HL-60 (cell line): Measurements from ENCODE around the gene PCDHGA1.
A peak's percentile ranks its signal among the peaks of the same experiment; 100 is the strongest.

Experiments
- DNase-seq, 2 experiments: peaks; one replicate each; pipeline ENCODE4 v3.0.0-alpha.2; 2010 to 2020; ENCODE audit warnings: low read depth in 1 of 2, low spot score in 1 of 2
- H3K27ac ChIP-seq: fragments of 250-450 bp; sonication (Bioruptor Pico); replicated peaks from 2 replicates; pipeline ENCODE4 v1.5.1; 2020; ENCODE audit warnings: mild to moderate bottlenecking, moderate library complexity
- H3K27me3 ChIP-seq: fragments of 250-450 bp; sonication (Bioruptor Pico); 2 replicates; pipeline ENCODE4 v1.5.1; 2021; ENCODE audit warnings: mild to moderate bottlenecking, moderate library complexity; ENCODE audit not compliant: insufficient read depth, poor library complexity, severe bottlenecking
- H3K4me3 ChIP-seq: replicated peaks from 2 replicates; pipeline ENCODE4 v1.5.1; 2011; ENCODE audit warnings: mild to moderate bottlenecking, control low read depth, low read length; ENCODE audit not compliant: insufficient read depth
- CTCF ChIP-seq: IDR thresholded peaks from one replicate; pipeline ENCODE4 v1.5.1; 2011; ENCODE audit warnings: low read length, control low read depth, inconsistent platforms; ENCODE audit not compliant: insufficient read depth
- GABPA ChIP-seq: IDR thresholded peaks from 2 replicates; pipeline ENCODE4 v1.6.1; 2012; ENCODE audit warnings: low read depth
- POLR2AphosphoS5 ChIP-seq: IDR thresholded peaks from 2 replicates; pipeline ENCODE4 v1.6.1; 2012; ENCODE audit warnings: low read depth
- SPI1 ChIP-seq: IDR thresholded peaks from 2 replicates; pipeline ENCODE4 v1.6.1; 2012; ENCODE audit warnings: low read depth, mild to moderate bottlenecking, borderline replicate concordance
- TF ChIP-seq, protein P1 (sequence below): IDR thresholded peaks from 2 replicates; pipeline ENCODE4 v1.6.1; 2012; ENCODE audit warnings: low read depth; ENCODE audit not compliant: insufficient replicate concordance

The PCDHGA1 gene

DNA sequence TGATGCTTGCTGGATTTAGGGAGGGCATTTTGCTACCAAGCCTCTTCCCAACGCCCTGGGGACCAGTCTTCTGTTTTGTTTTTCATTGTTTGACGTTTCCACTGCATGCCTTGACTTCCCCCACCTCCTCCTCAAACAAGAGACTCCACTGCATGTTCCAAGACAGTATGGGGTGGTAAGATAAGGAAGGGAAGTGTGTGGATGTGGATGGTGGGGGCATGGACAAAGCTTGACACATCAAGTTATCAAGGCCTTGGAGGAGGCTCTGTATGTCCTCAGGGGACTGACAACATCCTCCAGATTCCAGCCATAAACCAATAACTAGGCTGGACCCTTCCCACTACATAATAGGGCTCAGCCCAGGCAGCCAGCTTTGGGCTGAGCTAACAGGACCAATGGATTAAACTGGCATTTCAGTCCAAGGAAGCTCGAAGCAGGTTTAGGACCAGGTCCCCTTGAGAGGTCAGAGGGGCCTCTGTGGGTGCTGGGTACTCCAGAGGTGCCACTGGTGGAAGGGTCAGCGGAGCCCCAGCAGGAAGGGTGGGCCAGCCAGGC is 181.5 kb downstream of the PCDHGA1 start:
- H3K27ac ChIP-seq: no peak overlapping the region
- TF ChIP-seq CTCF (no peak), GABPA (no peak), POLR2AphosphoS5 (no peak), SPI1 (no peak)
- TF ChIP-seq, protein P1, sequence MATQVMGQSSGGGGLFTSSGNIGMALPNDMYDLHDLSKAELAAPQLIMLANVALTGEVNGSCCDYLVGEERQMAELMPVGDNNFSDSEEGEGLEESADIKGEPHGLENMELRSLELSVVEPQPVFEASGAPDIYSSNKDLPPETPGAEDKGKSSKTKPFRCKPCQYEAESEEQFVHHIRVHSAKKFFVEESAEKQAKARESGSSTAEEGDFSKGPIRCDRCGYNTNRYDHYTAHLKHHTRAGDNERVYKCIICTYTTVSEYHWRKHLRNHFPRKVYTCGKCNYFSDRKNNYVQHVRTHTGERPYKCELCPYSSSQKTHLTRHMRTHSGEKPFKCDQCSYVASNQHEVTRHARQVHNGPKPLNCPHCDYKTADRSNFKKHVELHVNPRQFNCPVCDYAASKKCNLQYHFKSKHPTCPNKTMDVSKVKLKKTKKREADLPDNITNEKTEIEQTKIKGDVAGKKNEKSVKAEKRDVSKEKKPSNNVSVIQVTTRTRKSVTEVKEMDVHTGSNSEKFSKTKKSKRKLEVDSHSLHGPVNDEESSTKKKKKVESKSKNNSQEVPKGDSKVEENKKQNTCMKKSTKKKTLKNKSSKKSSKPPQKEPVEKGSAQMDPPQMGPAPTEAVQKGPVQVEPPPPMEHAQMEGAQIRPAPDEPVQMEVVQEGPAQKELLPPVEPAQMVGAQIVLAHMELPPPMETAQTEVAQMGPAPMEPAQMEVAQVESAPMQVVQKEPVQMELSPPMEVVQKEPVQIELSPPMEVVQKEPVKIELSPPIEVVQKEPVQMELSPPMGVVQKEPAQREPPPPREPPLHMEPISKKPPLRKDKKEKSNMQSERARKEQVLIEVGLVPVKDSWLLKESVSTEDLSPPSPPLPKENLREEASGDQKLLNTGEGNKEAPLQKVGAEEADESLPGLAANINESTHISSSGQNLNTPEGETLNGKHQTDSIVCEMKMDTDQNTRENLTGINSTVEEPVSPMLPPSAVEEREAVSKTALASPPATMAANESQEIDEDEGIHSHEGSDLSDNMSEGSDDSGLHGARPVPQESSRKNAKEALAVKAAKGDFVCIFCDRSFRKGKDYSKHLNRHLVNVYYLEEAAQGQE: no peak
- no peak for DNase-seq
- no peaks in the 10 kb centered on the region for H3K27me3 ChIP-seq
- H3K4me3 ChIP-seq: no peak overlapping the region

GRCh38 chr5:141512390-141512910 is 182.1 kb downstream of the PCDHGA1 start:
- TF ChIP-seq, protein P1: no peak
- TF ChIP-seq SPI1: no peak
- no peak for TF ChIP-seq GABPA
- TF ChIP-seq CTCF: peak; percentile 61
- H3K27ac ChIP-seq: no peak overlapping the region
- no peaks in the 10 kb centered on the region for H3K27me3 ChIP-seq
- H3K4me3 ChIP-seq: no peak overlapping the region
- DNase-seq: peak; percentile 38 to 69

- no peak overlapping the region for H3K4me3 ChIP-seq
- TF ChIP-seq, protein P1: no peak
- TF ChIP-seq CTCF (no peak), GABPA (no peak), SPI1 (no peak), POLR2AphosphoS5 (no peak; the same call in none of the 2 replicates)
- no peak overlapping the region for H3K27ac ChIP-seq
- no peak for DNase-seq
- H3K27me3 ChIP-seq: no peaks in the 10 kb centered on the region
These were observed 182.8 kb downstream of the PCDHGA1 start for GRCh38 chr5:141512911-141513626.
